PFSK-1 (cell line): Measurements from ENCODE around the gene OSGEP.

Experiments used
- POLR2AphosphoS5 ChIP-seq: IDR thresholded peaks from 2 replicates; pipeline ENCODE4 v1.6.1; 2012; ENCODE audit warnings: low read depth, mild to moderate bottlenecking, control low read depth, low read length, moderate library complexity
- SIN3A ChIP-seq: IDR thresholded peaks from 2 replicates; pipeline ENCODE4 v1.6.1; 2012; ENCODE audit warnings: mild to moderate bottlenecking, low read length, moderate library complexity, borderline replicate concordance; ENCODE audit not compliant: insufficient read depth
- TF ChIP-seq, protein P1 (sequence below), 2 experiments: IDR thresholded peaks; 2 replicates each; pipeline versions ENCODE4 v1.6.1 to v1.8.0; 2011 to 2012; ENCODE audit warnings: low read depth in 2 of 2, low read length in 2 of 2, control low read depth in 1 of 2, inconsistent platforms in 1 of 2, mild to moderate bottlenecking in 1 of 2, moderate library complexity in 1 of 2; ENCODE audit not compliant: insufficient read depth in 1 of 2

DNA sequence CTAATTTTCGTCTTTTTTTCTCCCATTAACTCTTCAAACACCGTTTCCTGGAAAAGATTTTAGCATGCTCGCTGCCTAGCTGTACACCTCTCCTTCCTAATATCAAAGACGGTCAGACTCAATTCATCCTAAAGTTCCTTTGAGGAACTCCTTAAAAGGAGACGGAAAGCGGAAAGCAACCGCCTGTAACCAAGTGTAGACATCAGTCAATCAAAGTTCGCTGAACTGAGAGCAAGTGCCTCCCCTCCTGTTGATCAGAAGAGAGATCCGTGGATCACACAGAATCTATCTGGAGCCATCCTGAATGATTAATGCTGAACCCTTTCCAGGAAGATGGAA, 40.9 kb downstream of the OSGEP start:
- TF ChIP-seq POLR2AphosphoS5 (no peak), SIN3A (no peak)
- TF ChIP-seq, protein P1, sequence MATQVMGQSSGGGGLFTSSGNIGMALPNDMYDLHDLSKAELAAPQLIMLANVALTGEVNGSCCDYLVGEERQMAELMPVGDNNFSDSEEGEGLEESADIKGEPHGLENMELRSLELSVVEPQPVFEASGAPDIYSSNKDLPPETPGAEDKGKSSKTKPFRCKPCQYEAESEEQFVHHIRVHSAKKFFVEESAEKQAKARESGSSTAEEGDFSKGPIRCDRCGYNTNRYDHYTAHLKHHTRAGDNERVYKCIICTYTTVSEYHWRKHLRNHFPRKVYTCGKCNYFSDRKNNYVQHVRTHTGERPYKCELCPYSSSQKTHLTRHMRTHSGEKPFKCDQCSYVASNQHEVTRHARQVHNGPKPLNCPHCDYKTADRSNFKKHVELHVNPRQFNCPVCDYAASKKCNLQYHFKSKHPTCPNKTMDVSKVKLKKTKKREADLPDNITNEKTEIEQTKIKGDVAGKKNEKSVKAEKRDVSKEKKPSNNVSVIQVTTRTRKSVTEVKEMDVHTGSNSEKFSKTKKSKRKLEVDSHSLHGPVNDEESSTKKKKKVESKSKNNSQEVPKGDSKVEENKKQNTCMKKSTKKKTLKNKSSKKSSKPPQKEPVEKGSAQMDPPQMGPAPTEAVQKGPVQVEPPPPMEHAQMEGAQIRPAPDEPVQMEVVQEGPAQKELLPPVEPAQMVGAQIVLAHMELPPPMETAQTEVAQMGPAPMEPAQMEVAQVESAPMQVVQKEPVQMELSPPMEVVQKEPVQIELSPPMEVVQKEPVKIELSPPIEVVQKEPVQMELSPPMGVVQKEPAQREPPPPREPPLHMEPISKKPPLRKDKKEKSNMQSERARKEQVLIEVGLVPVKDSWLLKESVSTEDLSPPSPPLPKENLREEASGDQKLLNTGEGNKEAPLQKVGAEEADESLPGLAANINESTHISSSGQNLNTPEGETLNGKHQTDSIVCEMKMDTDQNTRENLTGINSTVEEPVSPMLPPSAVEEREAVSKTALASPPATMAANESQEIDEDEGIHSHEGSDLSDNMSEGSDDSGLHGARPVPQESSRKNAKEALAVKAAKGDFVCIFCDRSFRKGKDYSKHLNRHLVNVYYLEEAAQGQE (IDR thresholded peaks at IDR 0.05; ENCODE audit: insufficient read depth in 1 of 2, low read depth in 2 of 2, low read length in 2 of 2) = no peak
